Endodermal cell (in vitro differentiated cells): Measurements from ENCODE around the gene RPL6. TPM values are rescaled to one million over a fixed set of nuclear protein-coding genes. Genes with fewer than 3 reads are reported as not detected.

Experiments
- DNase-seq: peaks from one replicate; pipeline ENCODE4 v3.0.0-alpha.2; 2017
- H3K27ac ChIP-seq: 2 replicates; pipeline ENCODE4 v1.5.1; 2013; ENCODE audit warnings: mild to moderate bottlenecking, low read depth, low read length, moderate library complexity
- H3K27me3 ChIP-seq: 2 replicates; pipeline ENCODE4 v1.6.1; 2013; ENCODE audit warnings: mild to moderate bottlenecking, low read length, moderate library complexity; ENCODE audit not compliant: insufficient read depth, control insufficient read depth, poor library complexity, severe bottlenecking
- H3K36me3 ChIP-seq: 2 replicates; pipeline ENCODE4 v1.7.0; 2013; ENCODE audit warnings: mild to moderate bottlenecking, low read length, moderate library complexity; ENCODE audit not compliant: control insufficient read depth, insufficient read depth
- H3K4me1 ChIP-seq: one replicate; pipeline ENCODE4 v1.7.0; 2013; ENCODE audit warnings: low read length; ENCODE audit not compliant: control insufficient read depth, insufficient read depth
- H3K4me3 ChIP-seq: 2 replicates; pipeline ENCODE4 v1.5.1; 2013; ENCODE audit warnings: mild to moderate bottlenecking, low read length, moderate library complexity
- H3K9ac ChIP-seq: 2 replicates; pipeline ENCODE4 v1.6.1; 2013; ENCODE audit warnings: mild to moderate bottlenecking, low read length, moderate library complexity; ENCODE audit not compliant: poor library complexity, severe bottlenecking; ENCODE audit errors: extremely low read depth
- H3K9me3 ChIP-seq: 2 replicates; pipeline ENCODE4 v1.6.1; 2013; ENCODE audit warnings: mild to moderate bottlenecking, low read length, moderate library complexity; ENCODE audit not compliant: control insufficient read depth
- H3K27ac Mint-ChIP-seq: 2 replicates; pipeline ENCODE4 v1.8.0; 2020; ENCODE audit warnings: mixed read lengths
- H3K27me3 Mint-ChIP-seq: 2 replicates; pipeline ENCODE4 v1.8.0; 2021; ENCODE audit warnings: mild to moderate bottlenecking, mixed read lengths; ENCODE audit not compliant: insufficient read depth
- H3K36me3 Mint-ChIP-seq: 2 replicates; pipeline ENCODE4 v1.8.0; 2020; ENCODE audit warnings: low read depth, mixed read lengths
- H3K4me1 Mint-ChIP-seq: 2 replicates; pipeline ENCODE4 v1.8.0; 2020; ENCODE audit warnings: mixed read lengths
- H3K4me3 Mint-ChIP-seq: 2 replicates; pipeline ENCODE4 v1.8.0; 2020; ENCODE audit warnings: mild to moderate bottlenecking, moderate library complexity, mixed read lengths
- H3K9me3 Mint-ChIP-seq: 2 replicates; pipeline ENCODE4 v1.8.0; 2020; ENCODE audit warnings: mild to moderate bottlenecking, mixed read lengths
- WGBS, 2 experiments: methylation state at CpG; one replicate each; pipeline versions ENCODE4 v1.1.5 to v1.1.7; 2013; ENCODE audit warnings: missing lambda C conversion rate in 2 of 2, mixed read lengths in 1 of 2; ENCODE audit not compliant: insufficient coverage in 1 of 2, insufficient read length in 1 of 2; 5-methylcytosine and 5-hydroxymethylcytosine counted together
- total RNA-seq, 2 donors: library from RNA; stranded (reverse); fragmentation: NEBNext Ultra II Directional in 1 of 2; extraction: Animal tissue kit (Norgen Biotek cat#: 25700) in 1 of 2; gene quantifications; 2 replicates in 1 of 2; 3 replicates in 1 of 2; pipeline ENCODE4 v1.2.1, GENCODE V29; 2021
- TF ChIP-seq, protein P1 (sequence below): fragments of 200-600 bp; sonication (generic); conservative IDR thresholded peaks from 2 replicates; pipeline ENCODE4 v1.5.0; 2021; ENCODE audit warnings: antibody characterized with exemption, mild to moderate bottlenecking

RPL6 gene
- total RNA-seq, 2 donors from 2014 or later: 1,610 to 1,647 TPM

GRCh38 chr12:112427760-112428159, 18.4 kb upstream of the RPL6 start:
- Histone ChIP-seq H3K9ac (no peak overlapping the region), H3K4me1 (no peaks in the 10 kb centered on the region), H3K4me3 (no peak overlapping the region), H3K9me3 (no peaks in the 10 kb centered on the region), H3K27me3 (no peaks in the 10 kb centered on the region), H3K27ac (no peak overlapping the region), H3K36me3 (peaks cover 12% of the 10 kb centered on the region)
- TF ChIP-seq, protein P1, sequence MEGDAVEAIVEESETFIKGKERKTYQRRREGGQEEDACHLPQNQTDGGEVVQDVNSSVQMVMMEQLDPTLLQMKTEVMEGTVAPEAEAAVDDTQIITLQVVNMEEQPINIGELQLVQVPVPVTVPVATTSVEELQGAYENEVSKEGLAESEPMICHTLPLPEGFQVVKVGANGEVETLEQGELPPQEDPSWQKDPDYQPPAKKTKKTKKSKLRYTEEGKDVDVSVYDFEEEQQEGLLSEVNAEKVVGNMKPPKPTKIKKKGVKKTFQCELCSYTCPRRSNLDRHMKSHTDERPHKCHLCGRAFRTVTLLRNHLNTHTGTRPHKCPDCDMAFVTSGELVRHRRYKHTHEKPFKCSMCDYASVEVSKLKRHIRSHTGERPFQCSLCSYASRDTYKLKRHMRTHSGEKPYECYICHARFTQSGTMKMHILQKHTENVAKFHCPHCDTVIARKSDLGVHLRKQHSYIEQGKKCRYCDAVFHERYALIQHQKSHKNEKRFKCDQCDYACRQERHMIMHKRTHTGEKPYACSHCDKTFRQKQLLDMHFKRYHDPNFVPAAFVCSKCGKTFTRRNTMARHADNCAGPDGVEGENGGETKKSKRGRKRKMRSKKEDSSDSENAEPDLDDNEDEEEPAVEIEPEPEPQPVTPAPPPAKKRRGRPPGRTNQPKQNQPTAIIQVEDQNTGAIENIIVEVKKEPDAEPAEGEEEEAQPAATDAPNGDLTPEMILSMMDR: no peak
- WGBS, 2 experiments: 83 to 95% methylated on average over 2 of the region's 2 CpGs
- Mint-ChIP-seq H3K27me3 (no peaks in the 10 kb centered on the region), H3K4me1 (peaks cover under 1% of the 10 kb centered on the region), H3K27ac (no peak overlapping the region), H3K9me3 (no peaks in the 10 kb centered on the region), H3K36me3 (peaks cover 18% of the 10 kb centered on the region), H3K4me3 (no peak overlapping the region)
- no peak for DNase-seq

GRCh38 chr12:112425582-112426382, 16.4 kb upstream of the RPL6 start:
- 86 to 97% methylated on average over 2 to 7 of the region's 7 CpGs for WGBS, 2 experiments
- Histone ChIP-seq H3K4me3 (no peak overlapping the region), H3K27ac (no peak overlapping the region), H3K27me3 (no peaks in the 10 kb centered on the region), H3K36me3 (peaks cover 12% of the 10 kb centered on the region), H3K9me3 (no peaks in the 10 kb centered on the region), H3K9ac (no peak overlapping the region), H3K4me1 (peaks cover 6% of the 10 kb centered on the region)
- peaks cover 11% of the 10 kb centered on the region for H3K36me3 Mint-ChIP-seq
- no peaks in the 10 kb centered on the region for H3K9me3 Mint-ChIP-seq
- H3K27me3 Mint-ChIP-seq: no peaks in the 10 kb centered on the region
- no peak overlapping the region for H3K27ac Mint-ChIP-seq
- TF ChIP-seq, protein P1: no peak
- no peak for DNase-seq
- H3K4me1 Mint-ChIP-seq: peaks cover 12% of the 10 kb centered on the region
- H3K4me3 Mint-ChIP-seq: no peak overlapping the region

DNA sequence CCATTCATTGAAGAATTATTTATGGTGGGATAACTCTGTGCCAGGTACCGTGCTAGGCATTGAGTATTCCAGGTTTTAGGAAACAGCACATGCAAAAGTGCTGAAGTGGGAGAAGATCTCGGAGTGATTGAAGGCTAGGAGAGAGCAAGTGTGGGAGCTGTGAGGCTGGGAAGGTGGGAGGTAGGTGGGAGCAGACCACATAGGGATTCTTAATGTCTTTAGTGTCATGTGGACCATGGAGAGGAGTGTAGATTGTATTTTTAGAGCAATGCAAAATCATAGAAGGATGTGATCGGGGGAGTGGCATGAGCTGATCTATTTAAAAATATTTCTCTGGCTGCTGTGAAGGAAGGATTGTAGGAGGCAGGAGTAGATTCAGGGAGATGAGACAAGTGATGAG, 14.7 kb upstream of the RPL6 start:
- H3K4me3 Mint-ChIP-seq: no peak overlapping the region
- Histone ChIP-seq H3K27ac (no peak overlapping the region), H3K9ac (no peak overlapping the region), H3K4me3 (no peak overlapping the region), H3K4me1 (peaks cover 6% of the 10 kb centered on the region), H3K9me3 (no peaks in the 10 kb centered on the region), H3K36me3 (peaks cover 12% of the 10 kb centered on the region), H3K27me3 (no peaks in the 10 kb centered on the region)
- TF ChIP-seq, protein P1: no peak
- WGBS, 2 experiments: 95 to 96% methylated on average over 3 of the region's 3 CpGs
- H3K27ac Mint-ChIP-seq: peak overlapping the region; percentile 9
- H3K36me3 Mint-ChIP-seq: peaks cover 11% of the 10 kb centered on the region
- H3K4me1 Mint-ChIP-seq: peaks cover 16% of the 10 kb centered on the region
- H3K27me3 Mint-ChIP-seq: no peaks in the 10 kb centered on the region
- no peaks in the 10 kb centered on the region for H3K9me3 Mint-ChIP-seq
- peak; percentile 31 for DNase-seq
